Measurements from ENCODE around the gene RALGAPA2.

DNA sequence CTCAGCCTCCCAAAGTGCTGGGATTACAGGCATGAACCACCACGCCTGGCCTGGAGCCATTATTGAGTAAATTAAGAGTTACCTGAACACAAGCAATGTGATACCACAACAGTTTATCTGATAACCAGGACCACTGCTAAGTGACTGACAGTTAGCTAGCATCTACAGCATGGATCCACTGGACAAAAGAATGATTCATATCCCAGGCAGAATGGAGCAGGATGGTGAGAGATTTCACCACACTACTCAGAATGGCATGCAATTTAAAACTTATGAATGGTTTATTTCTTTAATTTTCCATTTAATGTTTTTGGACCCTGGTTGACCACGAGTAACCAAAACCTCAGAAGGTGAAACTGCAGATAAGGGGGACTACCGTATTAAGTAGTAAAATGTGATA is 48.6 kb downstream of the RALGAPA2 start:
- TF ChIP-seq, protein P1, sequence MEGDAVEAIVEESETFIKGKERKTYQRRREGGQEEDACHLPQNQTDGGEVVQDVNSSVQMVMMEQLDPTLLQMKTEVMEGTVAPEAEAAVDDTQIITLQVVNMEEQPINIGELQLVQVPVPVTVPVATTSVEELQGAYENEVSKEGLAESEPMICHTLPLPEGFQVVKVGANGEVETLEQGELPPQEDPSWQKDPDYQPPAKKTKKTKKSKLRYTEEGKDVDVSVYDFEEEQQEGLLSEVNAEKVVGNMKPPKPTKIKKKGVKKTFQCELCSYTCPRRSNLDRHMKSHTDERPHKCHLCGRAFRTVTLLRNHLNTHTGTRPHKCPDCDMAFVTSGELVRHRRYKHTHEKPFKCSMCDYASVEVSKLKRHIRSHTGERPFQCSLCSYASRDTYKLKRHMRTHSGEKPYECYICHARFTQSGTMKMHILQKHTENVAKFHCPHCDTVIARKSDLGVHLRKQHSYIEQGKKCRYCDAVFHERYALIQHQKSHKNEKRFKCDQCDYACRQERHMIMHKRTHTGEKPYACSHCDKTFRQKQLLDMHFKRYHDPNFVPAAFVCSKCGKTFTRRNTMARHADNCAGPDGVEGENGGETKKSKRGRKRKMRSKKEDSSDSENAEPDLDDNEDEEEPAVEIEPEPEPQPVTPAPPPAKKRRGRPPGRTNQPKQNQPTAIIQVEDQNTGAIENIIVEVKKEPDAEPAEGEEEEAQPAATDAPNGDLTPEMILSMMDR (IDR thresholded peaks at IDR 0.05; ENCODE audit: poor library complexity, severe bottlenecking), result no peak
- TF ChIP-seq EZH2 (IDR thresholded peaks at IDR 0.05; ENCODE audit: borderline replicate concordance, insufficient read depth, low read length, poor library complexity, severe bottlenecking), result no peak
- TF ChIP-seq TAF1 (IDR thresholded peaks at IDR 0.05; ENCODE audit: low read depth), result no peak
- no peak for TF ChIP-seq SMC3 (conservative IDR thresholded peaks at IDR 0.05; ENCODE audit: poor library complexity)
- TF ChIP-seq REST (IDR thresholded peaks at IDR 0.05; ENCODE audit: borderline replicate concordance), result no peak
- TF ChIP-seq POLR2AphosphoS5 (IDR thresholded peaks at IDR 0.05), result no peak

All from neural cell (in vitro differentiated cells).